ENCODE measurements around the gene ID4.
A peak's percentile ranks its signal among the peaks of the same experiment; 100 is the strongest.
"Not testable (repeated sequence)": the region's sequence is repeated elsewhere in the genome, so short reads cannot be mapped to it uniquely, and the experiment has no call there.

The ID4 gene

DNA sequence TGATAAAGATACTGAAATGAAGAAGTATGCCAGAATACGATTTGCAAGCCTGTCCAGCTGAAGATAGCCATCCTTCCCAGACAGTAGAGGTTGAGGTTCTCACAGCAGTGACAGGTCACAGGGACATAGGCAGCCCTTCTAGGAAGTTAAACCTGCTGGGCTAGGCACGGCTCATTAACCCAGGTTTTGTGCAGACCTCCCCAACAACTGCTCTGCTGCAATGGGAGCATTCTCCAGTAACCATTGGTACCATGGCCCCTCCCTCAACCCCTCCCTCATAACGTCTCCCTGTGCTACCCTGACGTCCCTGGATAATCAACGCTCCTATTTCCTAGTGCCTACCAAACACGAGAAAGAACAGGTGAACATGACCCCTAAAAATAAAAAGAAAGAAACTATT is 15.8 kb downstream of the ID4 start:
- H3K27me3 ChIP-seq (ENCODE audit: control insufficient read depth, insufficient read depth, low read length) = no peaks in the 10 kb centered on the region
- TF ChIP-seq, protein P1, sequence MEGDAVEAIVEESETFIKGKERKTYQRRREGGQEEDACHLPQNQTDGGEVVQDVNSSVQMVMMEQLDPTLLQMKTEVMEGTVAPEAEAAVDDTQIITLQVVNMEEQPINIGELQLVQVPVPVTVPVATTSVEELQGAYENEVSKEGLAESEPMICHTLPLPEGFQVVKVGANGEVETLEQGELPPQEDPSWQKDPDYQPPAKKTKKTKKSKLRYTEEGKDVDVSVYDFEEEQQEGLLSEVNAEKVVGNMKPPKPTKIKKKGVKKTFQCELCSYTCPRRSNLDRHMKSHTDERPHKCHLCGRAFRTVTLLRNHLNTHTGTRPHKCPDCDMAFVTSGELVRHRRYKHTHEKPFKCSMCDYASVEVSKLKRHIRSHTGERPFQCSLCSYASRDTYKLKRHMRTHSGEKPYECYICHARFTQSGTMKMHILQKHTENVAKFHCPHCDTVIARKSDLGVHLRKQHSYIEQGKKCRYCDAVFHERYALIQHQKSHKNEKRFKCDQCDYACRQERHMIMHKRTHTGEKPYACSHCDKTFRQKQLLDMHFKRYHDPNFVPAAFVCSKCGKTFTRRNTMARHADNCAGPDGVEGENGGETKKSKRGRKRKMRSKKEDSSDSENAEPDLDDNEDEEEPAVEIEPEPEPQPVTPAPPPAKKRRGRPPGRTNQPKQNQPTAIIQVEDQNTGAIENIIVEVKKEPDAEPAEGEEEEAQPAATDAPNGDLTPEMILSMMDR (IDR thresholded peaks at IDR 0.05) = no peak
- H3K4me3 ChIP-seq (ENCODE audit: low read depth, low read length) = no peak overlapping the region
- H3K4me1 ChIP-seq = peaks cover 17% of the 10 kb centered on the region
- no peak overlapping the region for H3K9ac ChIP-seq
- H2AFZ ChIP-seq = no peak overlapping the region
- H3K9me3 ChIP-seq (ENCODE audit: control insufficient read depth, low read length) = no peaks in the 10 kb centered on the region
- H3K4me2 ChIP-seq (ENCODE audit: low read length) = no peak overlapping the region
- no peaks in the 10 kb centered on the region for H3K79me2 ChIP-seq
- H3K27ac ChIP-seq = no peak overlapping the region
- no peaks in the 10 kb centered on the region for H3K36me3 ChIP-seq (ENCODE audit: control insufficient read depth, insufficient read depth, low read length)

DNA sequence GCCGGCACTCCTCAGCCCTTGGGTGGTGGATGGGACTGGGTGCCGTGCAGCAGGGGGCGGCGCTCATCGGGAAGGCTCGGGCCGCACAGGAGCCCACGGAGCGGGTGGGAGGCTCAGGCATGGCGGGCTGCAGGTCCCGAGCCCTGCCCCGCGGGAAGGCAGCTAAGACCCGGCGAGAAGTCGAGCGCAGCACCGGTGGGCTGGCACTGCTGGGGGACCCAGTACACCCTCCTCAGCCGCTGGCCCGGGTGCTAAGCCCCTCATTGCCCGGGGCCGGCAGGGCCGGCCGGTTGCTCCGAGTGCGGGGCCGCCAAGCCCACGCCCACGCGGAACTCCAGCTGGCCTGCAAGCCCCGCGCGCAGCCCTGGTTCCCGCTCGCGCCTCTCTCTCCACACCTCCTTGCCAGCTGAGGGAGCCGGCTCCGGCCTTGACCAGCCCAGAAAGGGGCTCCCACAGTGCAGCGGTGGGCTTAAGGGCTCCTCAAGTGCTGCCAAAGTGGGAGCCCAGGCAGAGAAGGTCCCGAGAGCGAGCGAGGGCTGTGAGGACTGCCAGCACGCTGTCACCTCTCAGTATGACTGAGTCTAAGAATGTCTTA is 17.3 kb downstream of the ID4 start:
- H3K4me2 ChIP-seq (ENCODE audit: low read length); H3K27ac ChIP-seq; H3K9me3 ChIP-seq (ENCODE audit: control insufficient read depth, low read length); H2AFZ ChIP-seq; H3K27me3 ChIP-seq (ENCODE audit: control insufficient read depth, insufficient read depth, low read length); H3K36me3 ChIP-seq (ENCODE audit: control insufficient read depth, insufficient read depth, low read length); H3K9ac ChIP-seq; H3K79me2 ChIP-seq; H3K4me3 ChIP-seq (ENCODE audit: low read depth, low read length): not testable (repeated sequence)
- peaks cover 18% of the 10 kb centered on the region for H3K4me1 ChIP-seq

DNA sequence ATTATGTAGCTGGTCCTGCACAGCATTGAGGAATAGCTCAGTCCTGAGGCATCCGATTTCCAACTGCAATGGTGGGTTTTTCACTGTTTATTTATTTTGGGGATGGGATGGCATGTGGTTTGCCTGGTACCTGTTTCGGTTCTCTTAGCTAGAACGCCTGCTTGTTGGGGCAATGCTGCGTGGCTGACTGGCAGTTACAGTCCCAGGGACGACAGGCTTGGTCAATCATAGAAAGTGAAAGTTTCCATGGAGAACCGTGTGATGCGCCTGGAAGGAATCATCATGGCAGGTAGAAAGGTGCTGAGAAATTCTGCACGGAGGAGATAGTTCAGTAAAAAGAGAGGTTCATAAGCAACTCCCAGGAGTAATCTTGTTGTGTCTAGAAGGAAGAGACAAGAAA is 18.4 kb downstream of the ID4 start:
- TF ChIP-seq, protein P1 (IDR thresholded peaks at IDR 0.05) = no peak
- Histone ChIP-seq H3K79me2 (no peaks in the 10 kb centered on the region), H3K4me2 (ENCODE audit: low read length) (no peak overlapping the region), H2AFZ (no peak overlapping the region), H3K4me1 (peaks cover 24% of the 10 kb centered on the region), H3K9me3 (ENCODE audit: control insufficient read depth, low read length) (no peaks in the 10 kb centered on the region), H3K27me3 (ENCODE audit: control insufficient read depth, insufficient read depth, low read length) (no peaks in the 10 kb centered on the region), H3K36me3 (ENCODE audit: control insufficient read depth, insufficient read depth, low read length) (no peaks in the 10 kb centered on the region), H3K9ac (no peak overlapping the region), H3K4me3 (ENCODE audit: low read depth, low read length) (no peak overlapping the region), H3K27ac (no peak overlapping the region)

- H3K9ac ChIP-seq = no peak overlapping the region
- TF ChIP-seq, protein P1 (IDR thresholded peaks at IDR 0.05) = no peak
- H3K27me3 ChIP-seq (ENCODE audit: control insufficient read depth, insufficient read depth, low read length) = no peaks in the 10 kb centered on the region
- H3K79me2 ChIP-seq = no peaks in the 10 kb centered on the region
- no peak overlapping the region for H3K4me3 ChIP-seq (ENCODE audit: low read depth, low read length)
- H3K4me1 ChIP-seq = peaks cover 26% of the 10 kb centered on the region
- no peak overlapping the region for H3K27ac ChIP-seq
- no peaks in the 10 kb centered on the region for H3K36me3 ChIP-seq (ENCODE audit: control insufficient read depth, insufficient read depth, low read length)
- peak overlapping the region; percentile 25 for H3K4me2 ChIP-seq (ENCODE audit: low read length)
- no peak overlapping the region for H2AFZ ChIP-seq
- H3K9me3 ChIP-seq (ENCODE audit: control insufficient read depth, low read length) = no peaks in the 10 kb centered on the region
These were observed 20.0 kb downstream of the ID4 start for GRCh38 chr6:19857139-19857538.

GRCh38 chr6:19857703-19858102 is 20.5 kb downstream of the ID4 start:
- Histone ChIP-seq H3K36me3 (ENCODE audit: control insufficient read depth, insufficient read depth, low read length) (no peaks in the 10 kb centered on the region), H3K27ac (no peak overlapping the region)

More at GRCh38 chr6:19857703-19858102, 20.5 kb downstream of the ID4 start:
- Histone ChIP-seq H3K4me3 (ENCODE audit: low read depth, low read length) (no peak overlapping the region), H2AFZ (no peak overlapping the region), H3K79me2 (no peaks in the 10 kb centered on the region), H3K9ac (no peak overlapping the region), H3K27me3 (ENCODE audit: control insufficient read depth, insufficient read depth, low read length) (no peaks in the 10 kb centered on the region), H3K4me2 (ENCODE audit: low read length) (no peak overlapping the region), H3K4me1 (peaks cover 26% of the 10 kb centered on the region), H3K9me3 (ENCODE audit: control insufficient read depth, low read length) (no peaks in the 10 kb centered on the region)
- TF ChIP-seq, protein P1 (IDR thresholded peaks at IDR 0.05) = no peak

Measured in parathyroid adenoma (tissue), 2 donors.